Measurements from ENCODE around the gene TIAM2. TPM values are rescaled to one million over a fixed set of nuclear protein-coding genes. Genes with fewer than 3 reads are reported as not detected.

Gene TIAM2
- total and polyA plus RNA-seq, 9 of the 15 experiments (the other 6 are each of a cell fraction or from before 2014, with no cell fraction given): 0.73 to 6.5 (median 4.3) TPM

GRCh38 chr6:155182103-155182502 is 187.0 kb downstream of the TIAM2 start:
- Histone ChIP-seq H2AFZ (ENCODE audit: low read depth, low read length) (no peak overlapping the region), H3K9me3 (replicated peaks; ENCODE audit: control insufficient read depth, insufficient read depth, low read depth, low read length) (no peaks in the 10 kb centered on the region), H3K36me3 (ENCODE audit: control insufficient read depth, insufficient read depth, low read length) (no peaks in the 10 kb centered on the region), H3K79me2 (ENCODE audit: control insufficient read depth, insufficient read depth, low read length) (no peaks in the 10 kb centered on the region), H3K27ac (ENCODE audit: extremely low read depth, low read depth, low read length) (no peak overlapping the region), H3K9ac (ENCODE audit: insufficient read depth in 1 of 2, low read depth in 2 of 2, low read length in 2 of 2) (no peak overlapping the region), H3K27me3 (ENCODE audit: control insufficient read depth in 2 of 2, insufficient read depth in 2 of 2, low read length in 2 of 2) (peaks cover 30 to 36% of the 10 kb centered on the region in 2 experiments), H4K20me1 (replicated peaks; ENCODE audit: control insufficient read depth, insufficient read depth, low read length) (no peaks in the 10 kb centered on the region), H3K4me1 (replicated peaks in 1 of 2; ENCODE audit: control insufficient read depth in 2 of 2, insufficient read depth in 2 of 2, low read length in 2 of 2) (no peaks in the 10 kb centered on the region), H3K4me3 (no peak overlapping the region), H3K9me1 (ENCODE audit: control insufficient read depth, insufficient read depth, low read length) (no peaks in the 10 kb centered on the region), H3K4me2 (ENCODE audit: insufficient read depth, low read length) (no peak overlapping the region)
- intact Hi-C loops (cut with micrococcal nuclease): no loop called here
- no TSS peak for BruUV-seq (replicated peaks)
- DNase-seq (ENCODE audit: extremely low read depth in 1 of 4, low spot score in 3 of 4): no peak
- ATAC-seq: no peak
- FAIRE-seq: no peak
- TF ChIP-seq BMI1 (IDR thresholded peaks at IDR 0.05; ENCODE audit: low read length): 0 out of 2 replicates have a peak, but pooled peaks have one; percentile 3
- no peak for TF ChIP-seq RBFOX2 (IDR thresholded peaks at IDR 0.05; ENCODE audit: low read depth, low read length)
- WGBS (ENCODE audit: insufficient coverage, low coverage, missing lambda C conversion rate): 13% methylated on average over 15 of the region's 16 CpGs
- ChIA-PET CTCF (ENCODE audit: low intra/inter-chr PET ratio) (interaction anchor here (0.6 kb wide), 1 partner anchor 10 kb away, joined by 3 read pairs; no protein-coding TSS in a partner anchor), POLR2A (no interaction called here)
- in situ Hi-C loops (cut with MboI): no loop called here

- no peaks in the 10 kb centered on the region for H3K79me2 ChIP-seq (ENCODE audit: control insufficient read depth, insufficient read depth, low read length)
- H3K4me3 ChIP-seq: no peak overlapping the region
- H3K9ac ChIP-seq (ENCODE audit: insufficient read depth in 1 of 2, low read depth in 2 of 2, low read length in 2 of 2): no peak overlapping the region
- POLR2A ChIA-PET: interaction anchor here (0.7 kb wide), 1 partner anchor 60 kb away, joined by 4 read pairs; no protein-coding TSS in a partner anchor
- H3K9me3 ChIP-seq (replicated peaks; ENCODE audit: control insufficient read depth, insufficient read depth, low read depth, low read length): no peaks in the 10 kb centered on the region
- FAIRE-seq (no peak), ATAC-seq (no peak; the same call in 2 of the 3 replicates), DNase-seq (ENCODE audit: extremely low read depth in 1 of 4, low spot score in 3 of 4) (no peak)
- H3K4me2 ChIP-seq (ENCODE audit: insufficient read depth, low read length): no peak overlapping the region
- no TSS peak for BruUV-seq (replicated peaks)
- 3% methylated on average over 5 of the region's 5 CpGs for WGBS (ENCODE audit: insufficient coverage, low coverage, missing lambda C conversion rate)
- CTCF ChIA-PET (ENCODE audit: low intra/inter-chr PET ratio): no interaction called here
- intact Hi-C loops (cut with micrococcal nuclease): no loop called here
- in situ Hi-C loops (cut with MboI): no loop called here
- H3K27me3 ChIP-seq (ENCODE audit: control insufficient read depth in 2 of 2, insufficient read depth in 2 of 2, low read length in 2 of 2): peaks cover 34 to 42% of the 10 kb centered on the region in 2 experiments
- H3K27ac ChIP-seq (ENCODE audit: extremely low read depth, low read depth, low read length): no peak overlapping the region
- no peaks in the 10 kb centered on the region for H3K36me3 ChIP-seq (ENCODE audit: control insufficient read depth, insufficient read depth, low read length)
- no peaks in the 10 kb centered on the region for H4K20me1 ChIP-seq (replicated peaks; ENCODE audit: control insufficient read depth, insufficient read depth, low read length)
- H3K4me1 ChIP-seq (replicated peaks in 1 of 2; ENCODE audit: control insufficient read depth in 2 of 2, insufficient read depth in 2 of 2, low read length in 2 of 2): no peaks in the 10 kb centered on the region; a peak in 1 of 5 replicates
- H2AFZ ChIP-seq (ENCODE audit: low read depth, low read length): no peak overlapping the region
- TF ChIP-seq TARDBP (IDR thresholded peaks at IDR 0.05) (no peak), FOSL1 (tag; conservative IDR thresholded peaks at IDR 0.05) (no peak), TOE1 (IDR thresholded peaks at IDR 0.05; ENCODE audit: borderline replicate concordance) (no peak), TOE1 (CRISPR knock-in tag; IDR thresholded peaks at IDR 0.05; ENCODE audit: borderline replicate concordance, low read depth) (no peak), MYC (IDR thresholded peaks at IDR 0.05; ENCODE audit: low read depth, low read length) (no peak), MYC (CRISPR knock-in tag; IDR thresholded peaks at IDR 0.05; ENCODE audit: borderline replicate concordance, low read depth) (no peak), RBM34 (IDR thresholded peaks at IDR 0.05; ENCODE audit: borderline replicate concordance, insufficient read depth, low read length) (no peak)
- no peaks in the 10 kb centered on the region for H3K9me1 ChIP-seq (ENCODE audit: control insufficient read depth, insufficient read depth, low read length)
These were observed 188.0 kb downstream of the TIAM2 start for GRCh38 chr6:155183095-155183494.

Measured in K562 (cell line).